Measurements from ENCODE around the gene SLAMF9. TPM values are rescaled to one million over a fixed set of nuclear protein-coding genes. Genes with fewer than 3 reads are reported as not detected.

Gene SLAMF9
- total RNA-seq, 2 experiments from 2014 or later, result not detected

GRCh38 chr1:159921700-159922504 lies 32.1 kb downstream of the SLAMF9 start:
- DNase-seq, result peak; percentile 49
- H3K4me1 Mint-ChIP-seq (ENCODE audit: low read depth), result peaks cover 60% of the 10 kb centered on the region
- peak overlapping the region; percentile 93 for H3K27ac Mint-ChIP-seq
- H3K4me3 Mint-ChIP-seq, result peak overlapping the region; percentile 91
- peaks cover 44% of the 10 kb centered on the region for H3K36me3 Mint-ChIP-seq (ENCODE audit: low read depth)
- no peaks in the 10 kb centered on the region for H3K27me3 Mint-ChIP-seq (ENCODE audit: low read depth)
- intact Hi-C loops (cut with micrococcal nuclease), result loop anchor here (1.0 to 10.0 kb wide), 8 partner anchors 68 to 913 kb away; partner anchors contain the start of genes AIM2, CD84, IFI16 and PEA15
- no peaks in the 10 kb centered on the region for H3K9me3 Mint-ChIP-seq
- CTCF ChIA-PET, result interaction anchor here (0.6 to 2.5 kb wide), 7 partner anchors 13 to 1365 kb away, joined by 3 to 15 read pairs (median 5); no protein-coding TSS in a partner anchor

- H3K9me3 Mint-ChIP-seq, result no peaks in the 10 kb centered on the region
- H3K36me3 Mint-ChIP-seq (ENCODE audit: low read depth), result peaks cover 45% of the 10 kb centered on the region
- CTCF ChIA-PET, result interaction anchor here (0.6 to 1.9 kb wide), 3 partner anchors 85 to 1366 kb away, joined by 3 to 5 read pairs (median 5); no protein-coding TSS in a partner anchor
- H3K4me1 Mint-ChIP-seq (ENCODE audit: low read depth), result peaks cover 58% of the 10 kb centered on the region
- peak; percentile 51 for DNase-seq
- intact Hi-C loops (cut with micrococcal nuclease), result loop anchor here (1.0 to 10.0 kb wide), 8 partner anchors 67 to 912 kb away; partner anchors contain the start of genes AIM2, CD84, IFI16 and PEA15
- peak overlapping the region; percentile 91 for H3K4me3 Mint-ChIP-seq
- H3K27me3 Mint-ChIP-seq (ENCODE audit: low read depth), result no peaks in the 10 kb centered on the region
- H3K27ac Mint-ChIP-seq, result peak overlapping the region; percentile 93
These were observed 32.8 kb downstream of the SLAMF9 start for GRCh38 chr1:159921251-159921650.

GRCh38 chr1:159920651-159921050 lies 33.4 kb downstream of the SLAMF9 start:
- CTCF ChIA-PET, result interaction anchor here (1.9 kb wide), 1 partner anchor 85 kb away, joined by 5 read pairs; no protein-coding TSS in a partner anchor
- Mint-ChIP-seq H3K27ac (peak overlapping the region; percentile 69), H3K4me1 (ENCODE audit: low read depth) (peaks cover 53% of the 10 kb centered on the region), H3K9me3 (no peaks in the 10 kb centered on the region), H3K27me3 (ENCODE audit: low read depth) (no peaks in the 10 kb centered on the region), H3K36me3 (ENCODE audit: low read depth) (peaks cover 46% of the 10 kb centered on the region), H3K4me3 (no peak overlapping the region)
- no peak for DNase-seq
- intact Hi-C loops (cut with micrococcal nuclease), result loop anchor here (1.0 to 10.0 kb wide), 8 partner anchors 66 to 911 kb away; partner anchors contain the start of genes AIM2, CD84, IFI16 and PEA15

- no peak overlapping the region for H3K4me3 Mint-ChIP-seq
- peaks cover 50% of the 10 kb centered on the region for H3K4me1 Mint-ChIP-seq (ENCODE audit: low read depth)
- peaks cover 46% of the 10 kb centered on the region for H3K36me3 Mint-ChIP-seq (ENCODE audit: low read depth)
- no peak for DNase-seq
- no peaks in the 10 kb centered on the region for H3K27me3 Mint-ChIP-seq (ENCODE audit: low read depth)
- CTCF ChIA-PET, result interaction anchor here (0.6 kb wide), 1 partner anchor 18 kb away, joined by 3 read pairs; no protein-coding TSS in a partner anchor
- peak overlapping the region; percentile 69 for H3K27ac Mint-ChIP-seq
- H3K9me3 Mint-ChIP-seq, result no peaks in the 10 kb centered on the region
- intact Hi-C loops (cut with micrococcal nuclease), result loop anchor here (5.0 to 10.0 kb wide), 6 partner anchors 287 to 885 kb away; partner anchors contain the start of genes AIM2, CD84 and PEA15
These were observed 33.8 kb downstream of the SLAMF9 start for GRCh38 chr1:159920202-159920601.

GRCh38 chr1:159919236-159919865 lies 34.7 kb downstream of the SLAMF9 start:
- Mint-ChIP-seq H3K27ac (no peak overlapping the region), H3K4me1 (ENCODE audit: low read depth) (peaks cover 50% of the 10 kb centered on the region), H3K36me3 (ENCODE audit: low read depth) (peaks cover 49% of the 10 kb centered on the region), H3K27me3 (ENCODE audit: low read depth) (no peaks in the 10 kb centered on the region), H3K9me3 (no peaks in the 10 kb centered on the region), H3K4me3 (no peak overlapping the region)
- no peak for DNase-seq
- intact Hi-C loops (cut with micrococcal nuclease), result no loop called here
- CTCF ChIA-PET, result no interaction called here

- Mint-ChIP-seq H3K4me1 (ENCODE audit: low read depth) (peaks cover 52% of the 10 kb centered on the region), H3K9me3 (no peaks in the 10 kb centered on the region), H3K27me3 (ENCODE audit: low read depth) (no peaks in the 10 kb centered on the region), H3K36me3 (ENCODE audit: low read depth) (peaks cover 44% of the 10 kb centered on the region), H3K4me3 (no peak overlapping the region), H3K27ac (peak overlapping the region; percentile 1)
- DNase-seq, result no peak
- CTCF ChIA-PET, result interaction anchor here (0.6 kb wide), 1 partner anchor 155 kb away, joined by 6 read pairs; no protein-coding TSS in a partner anchor
- intact Hi-C loops (cut with micrococcal nuclease), result no loop called here
These were observed 35.5 kb downstream of the SLAMF9 start for GRCh38 chr1:159918352-159919200.

GRCh38 chr1:159917533-159918351 lies 36.3 kb downstream of the SLAMF9 start:
- Mint-ChIP-seq H3K27ac (no peak overlapping the region), H3K4me3 (no peak overlapping the region), H3K4me1 (ENCODE audit: low read depth) (peaks cover 48% of the 10 kb centered on the region), H3K27me3 (ENCODE audit: low read depth) (no peaks in the 10 kb centered on the region), H3K9me3 (no peaks in the 10 kb centered on the region), H3K36me3 (ENCODE audit: low read depth) (peaks cover 42% of the 10 kb centered on the region)
- intact Hi-C loops (cut with micrococcal nuclease), result no loop called here
- DNase-seq, result no peak
- CTCF ChIA-PET, result interaction anchor here (0.8 kb wide), 1 partner anchor 27 kb away, joined by 3 read pairs; no protein-coding TSS in a partner anchor

- no peak for DNase-seq
- H3K9me3 Mint-ChIP-seq, result no peaks in the 10 kb centered on the region
- H3K27ac Mint-ChIP-seq, result no peak overlapping the region
- intact Hi-C loops (cut with micrococcal nuclease), result no loop called here
- CTCF ChIA-PET, result interaction anchor here (0.8 to 1.2 kb wide), 3 partner anchors 14 to 27 kb away, joined by 3 to 4 read pairs (median 3); no protein-coding TSS in a partner anchor
- H3K36me3 Mint-ChIP-seq (ENCODE audit: low read depth), result peaks cover 38% of the 10 kb centered on the region
- peaks cover 48% of the 10 kb centered on the region for H3K4me1 Mint-ChIP-seq (ENCODE audit: low read depth)
- no peak overlapping the region for H3K4me3 Mint-ChIP-seq
- no peaks in the 10 kb centered on the region for H3K27me3 Mint-ChIP-seq (ENCODE audit: low read depth)
These were observed 37.6 kb downstream of the SLAMF9 start for GRCh38 chr1:159916242-159917051.

- intact Hi-C loops (cut with micrococcal nuclease), result no loop called here
- peaks cover 48% of the 10 kb centered on the region for H3K4me1 Mint-ChIP-seq (ENCODE audit: low read depth)
- H3K4me3 Mint-ChIP-seq, result no peak overlapping the region
- DNase-seq, result no peak
- H3K36me3 Mint-ChIP-seq (ENCODE audit: low read depth), result peaks cover 34% of the 10 kb centered on the region
- no peaks in the 10 kb centered on the region for H3K9me3 Mint-ChIP-seq
- H3K27me3 Mint-ChIP-seq (ENCODE audit: low read depth), result no peaks in the 10 kb centered on the region
- CTCF ChIA-PET, result interaction anchor here (1.1 to 1.2 kb wide), 3 partner anchors 15 to 118 kb away, joined by 3 to 4 read pairs (median 4); no protein-coding TSS in a partner anchor
- H3K27ac Mint-ChIP-seq, result peak overlapping the region; percentile 44
These were observed 38.3 kb downstream of the SLAMF9 start for GRCh38 chr1:159915571-159916241.
